ENCODE measurements around the gene SIRT5. TPM values are rescaled to one million over a fixed set of nuclear protein-coding genes. Genes with fewer than 3 reads are reported as not detected.

The SIRT5 gene
- total and polyA plus RNA-seq, 12 donors, result 10.8 to 60.1 (median 46.2) TPM

DNA sequence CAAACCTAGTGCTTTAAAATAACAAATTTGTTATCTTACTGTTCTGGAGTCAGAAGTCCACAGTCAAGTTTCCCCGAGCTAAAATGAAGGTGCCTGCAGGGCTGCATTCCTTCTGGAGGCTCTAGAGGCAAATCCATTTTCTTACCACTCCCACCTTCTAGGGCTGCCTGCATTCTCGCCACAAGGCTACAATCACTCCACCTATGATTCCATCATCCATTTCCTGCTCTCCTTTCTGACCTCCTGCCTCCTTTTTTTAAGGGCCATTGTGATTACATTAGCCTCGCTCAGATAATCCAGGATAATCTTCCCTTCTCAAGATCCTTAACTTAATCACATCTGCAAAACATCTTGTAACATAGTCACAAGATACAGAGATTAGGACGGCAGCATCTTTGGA is 42.4 kb upstream of the SIRT5 start:
- no peak overlapping the region for H3K4me3 ChIP-seq
- H3K36me3 ChIP-seq, result no peaks in the 10 kb centered on the region
- 63 to 68% methylated on average over 4 of the region's 4 CpGs for WGBS, 2 donors
- no peak for DNase-seq
- H3K9me3 ChIP-seq, result no peaks in the 10 kb centered on the region
- intact Hi-C loops (cut with DNase I), result loop anchor here in 2 of 10 donors (10.0 kb wide), 2 partner anchors 67 to 187 kb away; no protein-coding TSS in a partner anchor
- H3K27ac ChIP-seq, result no peak overlapping the region
- H3K4me1 ChIP-seq, result peaks cover 3 to 56% (median 27%) of the 10 kb centered on the region in 9 donors
- ATAC-seq, result no peak
- H3K27me3 ChIP-seq, result no peaks in the 10 kb centered on the region
- TF ChIP-seq CTCF (IDR thresholded peaks at IDR 0.05), result no peak

DNA sequence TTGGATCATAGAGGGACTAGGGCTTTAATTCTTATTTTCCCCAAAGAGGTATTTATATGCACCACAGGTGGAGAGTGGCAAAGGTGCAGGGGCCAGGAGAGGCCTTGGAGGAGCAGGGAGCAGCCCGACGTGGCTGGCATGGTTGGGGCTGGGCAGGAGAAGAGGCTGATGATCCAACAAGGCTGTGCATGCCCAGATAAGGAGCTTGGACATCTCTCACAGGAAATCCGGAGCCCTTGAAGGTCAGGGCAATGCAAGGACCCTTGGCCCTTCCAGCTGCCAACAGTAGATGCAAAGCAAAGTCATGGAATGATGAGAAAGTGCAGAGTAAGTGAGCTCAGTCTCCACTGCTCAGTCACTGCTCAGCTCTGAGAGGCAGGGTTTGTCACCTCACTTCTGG is 39.9 kb upstream of the SIRT5 start:
- no peak for ATAC-seq
- WGBS, 2 donors, result 46 to 63% methylated on average over 3 of the region's 3 CpGs
- Histone ChIP-seq H3K9me3 (no peaks in the 10 kb centered on the region), H3K27ac (no peak overlapping the region), H3K36me3 (no peaks in the 10 kb centered on the region), H3K4me1 (peaks cover 0 to 42% (median 12%) of the 10 kb centered on the region in 9 donors), H3K27me3 (no peaks in the 10 kb centered on the region), H3K4me3 (no peak overlapping the region)
- no peak for TF ChIP-seq CTCF (IDR thresholded peaks at IDR 0.05)
- DNase-seq, result no peak
- intact Hi-C loops (cut with DNase I), result loop anchor here in 2 of 10 donors (10.0 kb wide), 2 partner anchors 70 to 190 kb away; no protein-coding TSS in a partner anchor

- Histone ChIP-seq H3K4me1 (peaks cover 0 to 41% (median 12%) of the 10 kb centered on the region in 9 donors), H3K27ac (no peak overlapping the region), H3K9me3 (no peaks in the 10 kb centered on the region), H3K4me3 (no peak overlapping the region), H3K36me3 (no peaks in the 10 kb centered on the region), H3K27me3 (no peaks in the 10 kb centered on the region)
- DNase-seq, result no peak
- 90 to 94% methylated on average over 3 of the region's 3 CpGs for WGBS, 2 donors
- no peak for ATAC-seq
- intact Hi-C loops (cut with DNase I), result loop anchor here in 6 of 10 donors (5.0 to 10.0 kb wide), 7 partner anchors 48 to 198 kb away; partner anchors contain the start of gene GFOD1 (in 1 of the 6)
- no peak for TF ChIP-seq CTCF (IDR thresholded peaks at IDR 0.05)
Observed at GRCh38 chr6:13535306-13535705, 39.1 kb upstream of the SIRT5 start.

GRCh38 chr6:13536796-13537526 is 37.4 kb upstream of the SIRT5 start:
- Histone ChIP-seq H3K9me3 (no peaks in the 10 kb centered on the region), H3K4me1 (peaks cover 0 to 37% (median 12%) of the 10 kb centered on the region in 9 donors), H3K4me3 (no peak overlapping the region), H3K27ac (peak overlapping the region in 6 of 10 donors; percentile 37 to 62 (median 49)), H3K27me3 (no peaks in the 10 kb centered on the region), H3K36me3 (no peaks in the 10 kb centered on the region)
- DNase-seq, result no peak
- no peak for TF ChIP-seq CTCF (IDR thresholded peaks at IDR 0.05)
- WGBS, 2 donors, result 72 to 78% methylated on average over 4 of the region's 4 CpGs
- peak in 3 of 8 donors; percentile 16 to 56 (median 21) for ATAC-seq
- intact Hi-C loops (cut with DNase I), result loop anchor here in 6 of 10 donors (5.0 to 10.0 kb wide), 7 partner anchors 50 to 200 kb away; partner anchors contain the start of gene GFOD1 (in 1 of the 6)
